ENCODE data around the gene WFDC10A. TPM values are rescaled to one million over a fixed set of nuclear protein-coding genes. Genes with fewer than 3 reads are reported as not detected.

Gene WFDC10A
- total RNA-seq, 1 experiment from 2014 or later, result not detected

GRCh38 chr20:45595235-45595634, 34.3 kb upstream of the WFDC10A start:
- TF ChIP-seq NR3C1 (CRISPR knock-in tag; conservative IDR thresholded peaks at IDR 0.05; ENCODE audit: low read depth) (no peak), FOXP4 (CRISPR knock-in tag; IDR thresholded peaks at IDR 0.05) (no peak), HMGXB4 (CRISPR knock-in tag; IDR thresholded peaks at IDR 0.05) (no peak), JUN (CRISPR knock-in tag; IDR thresholded peaks at IDR 0.05) (no peak), CREM (CRISPR knock-in tag; IDR thresholded peaks at IDR 0.05) (no peak), ZNF396 (CRISPR knock-in tag; IDR thresholded peaks at IDR 0.05; ENCODE audit: borderline replicate concordance) (no peak), SOX15 (CRISPR knock-in tag; IDR thresholded peaks at IDR 0.05) (no peak), ZNF263 (CRISPR knock-in tag; IDR thresholded peaks at IDR 0.05; ENCODE audit: low read depth) (no peak), NFYB (CRISPR knock-in tag; conservative IDR thresholded peaks at IDR 0.05; ENCODE audit: low read depth) (no peak), SMAD3 (CRISPR knock-in tag; IDR thresholded peaks at IDR 0.05; ENCODE audit: borderline replicate concordance) (no peak), PRRX2 (CRISPR knock-in tag; IDR thresholded peaks at IDR 0.05) (no peak), AFF4 (CRISPR knock-in tag; IDR thresholded peaks at IDR 0.05; ENCODE audit: borderline replicate concordance) (no peak), KAT7 (CRISPR knock-in tag; IDR thresholded peaks at IDR 0.05; ENCODE audit: borderline replicate concordance) (no peak), IRF1 (CRISPR knock-in tag; IDR thresholded peaks at IDR 0.05) (no peak), ARID4B (CRISPR knock-in tag; IDR thresholded peaks at IDR 0.05; ENCODE audit: borderline replicate concordance) (no peak)
- no peak overlapping the region for H3K27ac Mint-ChIP-seq
- H3K9me3 Mint-ChIP-seq, result peaks cover 24% of the 10 kb centered on the region
- ChIA-PET POLR2A (no interaction called here), CTCF (interaction anchor here (1.1 to 2.5 kb wide), 3 partner anchors 34 to 176 kb away, joined by 3 to 16 read pairs (median 4); partner anchors contain the start of gene WFDC10A)
- H3K4me3 Mint-ChIP-seq, result no peak overlapping the region
- DNase-seq (ENCODE audit: low spot score), result no peak
- H3K4me1 Mint-ChIP-seq, result peaks cover 6% of the 10 kb centered on the region
- H3K36me3 Mint-ChIP-seq, result peaks cover 7% of the 10 kb centered on the region
- ATAC-seq, result no peak
- no peaks in the 10 kb centered on the region; the same call in 1 of the 2 replicates for H3K27me3 Mint-ChIP-seq (ENCODE audit: low read depth)

All from WTC11 (cell line).